Measurements from ENCODE around the gene CISD2. TPM values are rescaled to one million over a fixed set of nuclear protein-coding genes. Genes with fewer than 3 reads are reported as not detected.
"Not testable (repeated sequence)": the region's sequence is repeated elsewhere in the genome, so short reads cannot be mapped to it uniquely, and the experiment has no call there.

Gene CISD2, protein sequence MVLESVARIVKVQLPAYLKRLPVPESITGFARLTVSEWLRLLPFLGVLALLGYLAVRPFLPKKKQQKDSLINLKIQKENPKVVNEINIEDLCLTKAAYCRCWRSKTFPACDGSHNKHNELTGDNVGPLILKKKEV
- 10 to 100 TPM in 3 of 4 donors, 1 to 10 TPM in 1; 5.5 to 12.0 (median 11.3) TPM for total RNA-seq

DNA sequence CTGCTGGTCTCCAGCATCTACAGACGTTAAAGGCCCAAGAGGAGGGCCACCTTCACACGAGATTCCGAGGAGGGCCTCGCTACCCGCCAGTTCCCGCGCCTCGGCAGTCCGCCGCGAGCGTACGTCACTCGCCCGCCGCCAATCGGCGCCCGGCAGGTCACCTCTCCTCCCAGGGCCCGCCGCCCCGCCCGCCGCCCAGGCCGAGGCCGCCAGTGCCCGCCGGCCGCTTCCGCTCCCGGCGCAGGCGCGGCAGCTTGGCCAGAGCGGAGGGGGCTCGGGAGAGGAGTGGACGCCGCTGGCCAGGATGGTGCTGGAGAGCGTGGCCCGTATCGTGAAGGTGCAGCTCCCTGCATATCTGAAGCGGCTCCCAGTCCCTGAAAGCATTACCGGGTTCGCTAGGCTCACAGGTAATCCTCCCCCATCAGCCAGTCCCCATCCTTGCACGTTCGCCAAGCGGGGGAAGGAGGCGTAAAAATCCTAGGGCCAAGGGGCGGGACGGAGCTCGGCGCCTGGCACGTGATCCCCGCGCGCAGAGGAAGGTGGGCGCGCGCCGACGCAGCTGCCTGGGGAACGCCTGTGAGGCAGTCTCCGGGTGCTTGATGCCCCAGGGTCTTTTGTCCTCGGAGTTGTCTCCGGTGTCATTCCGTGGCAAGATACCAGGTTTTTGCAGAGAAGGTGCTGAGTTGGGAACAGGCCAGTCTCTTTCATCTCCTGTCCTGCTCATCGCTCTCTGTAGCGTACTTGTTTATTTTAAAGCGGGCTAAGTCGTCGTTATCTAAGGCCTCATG, at the start of gene CISD2:
TSS of gene CISD2 (plus strand) at position 212 of the 788 bp plus-strand sequence. CDS start at position 305, 93 bp downstream.
- 0 to 1% methylated on average over 57 to 61 of the region's 71 CpGs for WGBS, 2 donors
- H3K4me3 ChIP-seq (ENCODE audit: low read depth, poor library complexity, severe bottlenecking) = peak within 1 kb of the TSS; percentile 41
- peak; percentile 90 to 98 for DNase-seq (ENCODE audit: low spot score in 2 of 2)
- intact Hi-C loops (cut with DNase I; ENCODE audit: low total_unique reads) = loop anchor here (2.0 kb wide), 1 partner anchor 40 kb away; no protein-coding TSS in a partner anchor
- TF ChIP-seq, protein P1, sequence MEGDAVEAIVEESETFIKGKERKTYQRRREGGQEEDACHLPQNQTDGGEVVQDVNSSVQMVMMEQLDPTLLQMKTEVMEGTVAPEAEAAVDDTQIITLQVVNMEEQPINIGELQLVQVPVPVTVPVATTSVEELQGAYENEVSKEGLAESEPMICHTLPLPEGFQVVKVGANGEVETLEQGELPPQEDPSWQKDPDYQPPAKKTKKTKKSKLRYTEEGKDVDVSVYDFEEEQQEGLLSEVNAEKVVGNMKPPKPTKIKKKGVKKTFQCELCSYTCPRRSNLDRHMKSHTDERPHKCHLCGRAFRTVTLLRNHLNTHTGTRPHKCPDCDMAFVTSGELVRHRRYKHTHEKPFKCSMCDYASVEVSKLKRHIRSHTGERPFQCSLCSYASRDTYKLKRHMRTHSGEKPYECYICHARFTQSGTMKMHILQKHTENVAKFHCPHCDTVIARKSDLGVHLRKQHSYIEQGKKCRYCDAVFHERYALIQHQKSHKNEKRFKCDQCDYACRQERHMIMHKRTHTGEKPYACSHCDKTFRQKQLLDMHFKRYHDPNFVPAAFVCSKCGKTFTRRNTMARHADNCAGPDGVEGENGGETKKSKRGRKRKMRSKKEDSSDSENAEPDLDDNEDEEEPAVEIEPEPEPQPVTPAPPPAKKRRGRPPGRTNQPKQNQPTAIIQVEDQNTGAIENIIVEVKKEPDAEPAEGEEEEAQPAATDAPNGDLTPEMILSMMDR (IDR thresholded peaks at IDR 0.05) = peak in 1 of 3 donors; percentile 50
- TF ChIP-seq POLR2A (IDR thresholded peaks at IDR 0.05) = peak in 1 of 2 donors; percentile 86

- H3K4me3 ChIP-seq (ENCODE audit: low read depth, poor library complexity, severe bottlenecking); DNase-seq (ENCODE audit: low spot score in 2 of 2); intact Hi-C loops (cut with DNase I; ENCODE audit: low total_unique reads): not testable (repeated sequence)
- 87 to 92% methylated on average over 10 of the region's 10 CpGs for WGBS, 2 donors
These were observed 49.7 kb upstream of the CISD2 start for GRCh38 chr4:102819100-102819499.

- DNase-seq (ENCODE audit: low spot score in 2 of 2) = no peak
- H3K4me3 ChIP-seq (ENCODE audit: low read depth, poor library complexity, severe bottlenecking) = no peak overlapping the region
- TF ChIP-seq, protein P1 (IDR thresholded peaks at IDR 0.05) = no peak
- TF ChIP-seq POLR2A (IDR thresholded peaks at IDR 0.05) = no peak
- WGBS, 2 donors = 59 to 65% methylated on average over 8 of the region's 8 CpGs
- intact Hi-C loops (cut with DNase I; ENCODE audit: low total_unique reads) = no loop called here
These were observed 49.0 kb upstream of the CISD2 start for GRCh38 chr4:102819588-102820365.

DNA sequence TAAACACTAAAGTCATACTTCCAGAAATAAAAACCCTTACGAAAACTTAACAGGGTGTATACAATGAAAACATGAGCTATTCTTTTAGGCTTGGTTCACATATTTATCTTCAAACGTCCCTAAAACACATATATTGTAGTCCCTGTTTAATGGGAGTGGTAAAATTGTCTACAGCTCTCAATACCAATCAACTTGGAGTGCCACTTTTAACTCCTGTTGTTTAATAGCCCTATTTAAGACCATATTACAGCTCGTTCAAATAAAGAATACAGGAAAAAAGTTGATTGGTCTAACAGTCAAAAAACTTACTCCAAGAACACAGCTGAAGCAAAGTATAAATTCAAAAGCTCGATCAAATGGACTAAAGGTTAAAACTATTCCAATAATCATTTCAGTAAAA, 45.3 kb upstream of the CISD2 start:
- H3K4me3 ChIP-seq (ENCODE audit: low read depth, poor library complexity, severe bottlenecking) = no peak overlapping the region
- no peak for DNase-seq (ENCODE audit: low spot score in 2 of 2)
- intact Hi-C loops (cut with DNase I; ENCODE audit: low total_unique reads) = no loop called here
- TF ChIP-seq, protein P1 (IDR thresholded peaks at IDR 0.05) = no peak
- TF ChIP-seq POLR2A (IDR thresholded peaks at IDR 0.05) = no peak
- 18 to 24% methylated on average over 4 of the region's 4 CpGs for WGBS, 2 donors

GRCh38 chr4:102823897-102824296, 44.9 kb upstream of the CISD2 start:
- no peak overlapping the region for H3K4me3 ChIP-seq (ENCODE audit: low read depth, poor library complexity, severe bottlenecking)
- intact Hi-C loops (cut with DNase I; ENCODE audit: low total_unique reads) = no loop called here
- 39 to 41% methylated on average over 4 of the region's 4 CpGs for WGBS, 2 donors
- DNase-seq (ENCODE audit: low spot score in 2 of 2) = no peak
- no peak for TF ChIP-seq POLR2A (IDR thresholded peaks at IDR 0.05)
- TF ChIP-seq, protein P1 (IDR thresholded peaks at IDR 0.05) = no peak

DNA sequence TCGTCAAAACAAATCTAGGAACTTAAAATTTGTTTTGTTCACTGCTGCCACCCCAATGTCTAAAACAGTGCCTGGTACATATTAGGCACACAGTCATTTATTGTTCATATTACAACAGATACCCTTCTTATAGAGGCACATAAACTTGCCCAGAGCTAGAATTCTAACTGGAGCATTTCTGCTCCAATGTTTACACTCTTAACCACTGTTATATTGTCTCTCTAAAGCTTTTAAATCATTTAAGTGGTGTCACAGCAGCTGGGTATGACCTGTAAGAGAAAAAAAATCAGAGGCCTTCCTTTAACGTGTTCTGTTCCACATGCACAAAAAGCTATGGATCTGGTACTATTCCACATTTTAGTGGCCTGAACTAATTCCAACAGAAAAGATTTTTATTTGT, 44.4 kb upstream of the CISD2 start:
- H3K4me3 ChIP-seq (ENCODE audit: low read depth, poor library complexity, severe bottlenecking) = no peak overlapping the region
- no peak for DNase-seq (ENCODE audit: low spot score in 2 of 2)
- intact Hi-C loops (cut with DNase I; ENCODE audit: low total_unique reads) = no loop called here
- TF ChIP-seq, protein P1 (IDR thresholded peaks at IDR 0.05) = no peak
- no peak for TF ChIP-seq POLR2A (IDR thresholded peaks at IDR 0.05)
- 3 to 4% methylated on average over 2 of the region's 2 CpGs for WGBS, 2 donors

All from lower leg skin (tissue), 4 donors.